ENCODE measurements around the gene KIF25.

Gene KIF25

GRCh38 chr6:168012431-168013249 is 15.2 kb downstream of the KIF25 start:
- Mint-ChIP-seq H3K27ac (no peak overlapping the region), H3K4me3 (no peak overlapping the region), H3K4me1 (ENCODE audit: low read depth) (no peaks in the 10 kb centered on the region), H3K27me3 (ENCODE audit: low read depth) (no peaks in the 10 kb centered on the region), H3K36me3 (ENCODE audit: low read depth) (no peaks in the 10 kb centered on the region), H3K9me3 (peaks cover 32% of the 10 kb centered on the region)
- no peak for DNase-seq (ENCODE audit: low spot score)

GRCh38 chr6:168013250-168013915 is 15.9 kb downstream of the KIF25 start:
- H3K4me3 Mint-ChIP-seq, result no peak overlapping the region

GRCh38 chr6:168014428-168014827 is 17.0 kb downstream of the KIF25 start:
- no peaks in the 10 kb centered on the region for H3K36me3 Mint-ChIP-seq (ENCODE audit: low read depth)

More at GRCh38 chr6:168013250-168013915, 15.9 kb downstream of the KIF25 start:
- Mint-ChIP-seq H3K36me3 (ENCODE audit: low read depth) (no peaks in the 10 kb centered on the region), H3K27ac (no peak overlapping the region), H3K4me1 (ENCODE audit: low read depth) (no peaks in the 10 kb centered on the region), H3K27me3 (ENCODE audit: low read depth) (no peaks in the 10 kb centered on the region), H3K9me3 (peaks cover 32% of the 10 kb centered on the region)
- no peak for DNase-seq (ENCODE audit: low spot score)

GRCh38 chr6:168015009-168015408 is 17.5 kb downstream of the KIF25 start:
- H3K4me3 Mint-ChIP-seq, result no peak overlapping the region
- H3K4me1 Mint-ChIP-seq (ENCODE audit: low read depth), result no peaks in the 10 kb centered on the region
- H3K9me3 Mint-ChIP-seq, result peaks cover 27% of the 10 kb centered on the region
- no peak for DNase-seq (ENCODE audit: low spot score)
- no peak overlapping the region for H3K27ac Mint-ChIP-seq
- H3K27me3 Mint-ChIP-seq (ENCODE audit: low read depth), result no peaks in the 10 kb centered on the region
- no peaks in the 10 kb centered on the region for H3K36me3 Mint-ChIP-seq (ENCODE audit: low read depth)

More at GRCh38 chr6:168014428-168014827, 17.0 kb downstream of the KIF25 start:
- Mint-ChIP-seq H3K27ac (no peak overlapping the region), H3K4me3 (no peak overlapping the region), H3K4me1 (ENCODE audit: low read depth) (no peaks in the 10 kb centered on the region), H3K9me3 (peaks cover 32% of the 10 kb centered on the region), H3K27me3 (ENCODE audit: low read depth) (no peaks in the 10 kb centered on the region)
- DNase-seq (ENCODE audit: low spot score), result no peak

- no peak for DNase-seq (ENCODE audit: low spot score)
- H3K4me3 Mint-ChIP-seq, result no peak overlapping the region
- H3K36me3 Mint-ChIP-seq (ENCODE audit: low read depth), result no peaks in the 10 kb centered on the region
- H3K4me1 Mint-ChIP-seq (ENCODE audit: low read depth), result no peaks in the 10 kb centered on the region
- no peak overlapping the region for H3K27ac Mint-ChIP-seq
- peaks cover 23% of the 10 kb centered on the region for H3K9me3 Mint-ChIP-seq
- H3K27me3 Mint-ChIP-seq (ENCODE audit: low read depth), result no peaks in the 10 kb centered on the region
These were observed 18.2 kb downstream of the KIF25 start for GRCh38 chr6:168015482-168016175.

- Mint-ChIP-seq H3K4me1 (ENCODE audit: low read depth) (no peaks in the 10 kb centered on the region), H3K36me3 (ENCODE audit: low read depth) (no peaks in the 10 kb centered on the region), H3K4me3 (no peak overlapping the region), H3K27ac (no peak overlapping the region), H3K27me3 (ENCODE audit: low read depth) (no peaks in the 10 kb centered on the region), H3K9me3 (peaks cover 17% of the 10 kb centered on the region)
- DNase-seq (ENCODE audit: low spot score), result no peak
These were observed 18.7 kb downstream of the KIF25 start for GRCh38 chr6:168016176-168016620.

GRCh38 chr6:168016721-168017525 is 19.5 kb downstream of the KIF25 start:
- H3K27me3 Mint-ChIP-seq (ENCODE audit: low read depth), result no peaks in the 10 kb centered on the region
- no peaks in the 10 kb centered on the region for H3K4me1 Mint-ChIP-seq (ENCODE audit: low read depth)
- H3K9me3 Mint-ChIP-seq, result peaks cover 10% of the 10 kb centered on the region
- H3K36me3 Mint-ChIP-seq (ENCODE audit: low read depth), result no peaks in the 10 kb centered on the region
- no peak for DNase-seq (ENCODE audit: low spot score)
- H3K4me3 Mint-ChIP-seq, result no peak overlapping the region
- no peak overlapping the region for H3K27ac Mint-ChIP-seq

- DNase-seq (ENCODE audit: low spot score), result no peak
- no peak overlapping the region for H3K27ac Mint-ChIP-seq
- H3K9me3 Mint-ChIP-seq, result peaks cover 6% of the 10 kb centered on the region
- no peaks in the 10 kb centered on the region for H3K36me3 Mint-ChIP-seq (ENCODE audit: low read depth)
- H3K4me1 Mint-ChIP-seq (ENCODE audit: low read depth), result no peaks in the 10 kb centered on the region
- no peak overlapping the region for H3K4me3 Mint-ChIP-seq
- H3K27me3 Mint-ChIP-seq (ENCODE audit: low read depth), result no peaks in the 10 kb centered on the region
These were observed 20.2 kb downstream of the KIF25 start for GRCh38 chr6:168017629-168018028.

- no peak overlapping the region for H3K27ac Mint-ChIP-seq
- H3K4me1 Mint-ChIP-seq (ENCODE audit: low read depth), result no peaks in the 10 kb centered on the region
- H3K36me3 Mint-ChIP-seq (ENCODE audit: low read depth), result no peaks in the 10 kb centered on the region
- no peak overlapping the region for H3K4me3 Mint-ChIP-seq
- H3K27me3 Mint-ChIP-seq (ENCODE audit: low read depth), result no peaks in the 10 kb centered on the region
- no peak for DNase-seq (ENCODE audit: low spot score)
- peaks cover 6% of the 10 kb centered on the region for H3K9me3 Mint-ChIP-seq
These were observed 21.2 kb downstream of the KIF25 start for GRCh38 chr6:168018664-168019063.

- Mint-ChIP-seq H3K4me3 (no peak overlapping the region), H3K9me3 (peaks cover 6% of the 10 kb centered on the region), H3K27ac (no peak overlapping the region), H3K4me1 (ENCODE audit: low read depth) (no peaks in the 10 kb centered on the region), H3K36me3 (ENCODE audit: low read depth) (no peaks in the 10 kb centered on the region), H3K27me3 (ENCODE audit: low read depth) (no peaks in the 10 kb centered on the region)
- no peak for DNase-seq (ENCODE audit: low spot score)
These were observed 22.8 kb downstream of the KIF25 start for GRCh38 chr6:168020242-168020641.

GRCh38 chr6:168021581-168021980 is 24.1 kb downstream of the KIF25 start:
- H3K4me1 Mint-ChIP-seq (ENCODE audit: low read depth), result no peaks in the 10 kb centered on the region
- no peak overlapping the region for H3K4me3 Mint-ChIP-seq

GRCh38 chr6:168022488-168023321 is 25.2 kb downstream of the KIF25 start:
- Mint-ChIP-seq H3K27me3 (ENCODE audit: low read depth) (no peaks in the 10 kb centered on the region), H3K36me3 (ENCODE audit: low read depth) (no peaks in the 10 kb centered on the region), H3K9me3 (peaks cover 6% of the 10 kb centered on the region), H3K27ac (no peak overlapping the region), H3K4me3 (no peak overlapping the region), H3K4me1 (ENCODE audit: low read depth) (no peaks in the 10 kb centered on the region)
- DNase-seq (ENCODE audit: low spot score), result no peak

More at GRCh38 chr6:168021581-168021980, 24.1 kb downstream of the KIF25 start:
- H3K9me3 Mint-ChIP-seq, result peaks cover 6% of the 10 kb centered on the region
- H3K27me3 Mint-ChIP-seq (ENCODE audit: low read depth), result no peaks in the 10 kb centered on the region
- no peak overlapping the region for H3K27ac Mint-ChIP-seq
- DNase-seq (ENCODE audit: low spot score), result no peak
- H3K36me3 Mint-ChIP-seq (ENCODE audit: low read depth), result no peaks in the 10 kb centered on the region

Measured in T-helper 2 cell treated with Interferon-gamma antibody and Interleukin-4, amounts not matched to agents 5 μg/mL and 100 μg/mL, for 36 hours (primary cell).